ENCODE results near the gene GPATCH1.

Gene GPATCH1

DNA sequence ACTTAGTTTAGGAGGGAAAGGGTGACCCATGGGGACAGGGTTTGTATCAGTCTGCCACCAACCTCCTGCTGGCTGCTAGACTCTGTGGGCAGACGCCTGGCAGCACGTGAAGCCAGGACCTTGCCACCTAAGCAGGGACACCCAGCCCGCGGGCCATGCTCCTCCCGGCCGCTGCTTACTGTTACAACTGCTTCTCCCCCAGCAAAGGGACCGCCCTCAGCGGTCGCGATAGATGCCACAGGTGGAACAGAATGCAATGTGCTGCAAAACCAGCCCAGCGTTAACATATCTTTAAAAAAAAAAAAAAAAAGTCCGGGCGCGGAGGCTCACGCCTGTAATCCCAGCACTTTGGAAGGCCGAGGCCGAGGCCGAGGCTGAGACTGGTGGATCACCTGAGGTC, 14.4 kb upstream of the GPATCH1 start:
- no peak overlapping the region for H3K27ac ChIP-seq
- TF ChIP-seq, protein P1, sequence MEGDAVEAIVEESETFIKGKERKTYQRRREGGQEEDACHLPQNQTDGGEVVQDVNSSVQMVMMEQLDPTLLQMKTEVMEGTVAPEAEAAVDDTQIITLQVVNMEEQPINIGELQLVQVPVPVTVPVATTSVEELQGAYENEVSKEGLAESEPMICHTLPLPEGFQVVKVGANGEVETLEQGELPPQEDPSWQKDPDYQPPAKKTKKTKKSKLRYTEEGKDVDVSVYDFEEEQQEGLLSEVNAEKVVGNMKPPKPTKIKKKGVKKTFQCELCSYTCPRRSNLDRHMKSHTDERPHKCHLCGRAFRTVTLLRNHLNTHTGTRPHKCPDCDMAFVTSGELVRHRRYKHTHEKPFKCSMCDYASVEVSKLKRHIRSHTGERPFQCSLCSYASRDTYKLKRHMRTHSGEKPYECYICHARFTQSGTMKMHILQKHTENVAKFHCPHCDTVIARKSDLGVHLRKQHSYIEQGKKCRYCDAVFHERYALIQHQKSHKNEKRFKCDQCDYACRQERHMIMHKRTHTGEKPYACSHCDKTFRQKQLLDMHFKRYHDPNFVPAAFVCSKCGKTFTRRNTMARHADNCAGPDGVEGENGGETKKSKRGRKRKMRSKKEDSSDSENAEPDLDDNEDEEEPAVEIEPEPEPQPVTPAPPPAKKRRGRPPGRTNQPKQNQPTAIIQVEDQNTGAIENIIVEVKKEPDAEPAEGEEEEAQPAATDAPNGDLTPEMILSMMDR (conservative IDR thresholded peaks at IDR 0.05), result no peak

DNA sequence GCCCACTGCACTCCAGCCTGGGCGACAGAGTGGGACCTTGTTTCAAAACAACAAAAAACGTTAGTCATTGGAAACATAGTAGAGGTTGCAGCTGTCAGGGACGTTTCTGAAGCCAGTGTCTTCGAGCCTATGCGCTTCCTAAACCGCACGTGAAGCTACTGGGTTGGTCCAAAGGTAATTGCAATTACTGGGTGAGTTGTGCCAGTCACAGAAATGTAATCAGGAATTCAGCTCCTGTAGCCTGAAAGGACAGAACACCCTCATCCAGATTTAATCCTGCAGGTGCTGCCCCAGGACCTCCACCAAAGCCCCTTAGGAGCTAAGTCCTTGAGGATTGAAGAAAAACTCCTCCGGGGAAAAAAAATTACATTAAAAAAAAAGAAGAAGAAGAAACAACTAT, 13.9 kb upstream of the GPATCH1 start:
- TF ChIP-seq, protein P1 (conservative IDR thresholded peaks at IDR 0.05), result no peak
- no peak overlapping the region for H3K27ac ChIP-seq

DNA sequence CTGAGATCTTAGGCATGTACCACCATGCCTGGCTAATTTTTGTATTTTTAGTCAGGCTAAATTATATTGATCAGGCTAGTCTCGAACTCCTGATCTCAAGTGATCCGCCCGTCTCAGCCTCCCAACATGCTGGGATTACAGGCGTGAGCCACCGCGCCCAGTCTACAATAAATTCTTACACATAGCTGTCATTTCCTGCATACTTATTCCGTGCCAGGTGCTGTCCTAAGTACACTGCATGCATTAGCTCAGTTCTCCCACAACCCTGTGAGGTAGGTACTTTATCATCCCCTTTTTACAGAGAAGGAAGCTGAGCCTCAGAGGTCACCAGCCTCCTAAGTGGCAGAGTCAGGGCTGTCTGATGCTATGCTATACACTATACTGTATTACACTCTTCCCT, 9.1 kb upstream of the GPATCH1 start:
- TF ChIP-seq, protein P1 (conservative IDR thresholded peaks at IDR 0.05), result no peak
- no peak overlapping the region for H3K27ac ChIP-seq

DNA sequence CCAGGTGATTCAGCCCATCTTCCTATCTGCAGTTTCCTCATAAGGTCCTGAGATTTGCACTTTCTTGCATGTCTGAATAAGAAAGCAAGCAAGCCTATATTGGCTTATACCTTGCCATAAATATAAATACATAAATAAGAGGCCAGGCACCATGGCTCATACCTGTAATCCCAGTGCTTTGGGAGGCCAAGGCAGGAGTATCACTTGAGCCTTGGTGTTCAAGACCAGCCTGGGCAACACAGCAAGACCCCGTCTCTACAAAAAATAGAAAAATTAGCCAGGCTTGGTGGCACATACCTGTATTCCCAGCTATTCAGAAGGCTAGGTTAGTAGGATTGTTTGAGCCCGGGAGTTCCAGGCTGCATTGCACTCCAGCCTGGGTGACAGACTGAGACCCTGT, 5.5 kb upstream of the GPATCH1 start:
- H3K27ac ChIP-seq, result no peak overlapping the region
- TF ChIP-seq, protein P1 (conservative IDR thresholded peaks at IDR 0.05), result no peak

DNA sequence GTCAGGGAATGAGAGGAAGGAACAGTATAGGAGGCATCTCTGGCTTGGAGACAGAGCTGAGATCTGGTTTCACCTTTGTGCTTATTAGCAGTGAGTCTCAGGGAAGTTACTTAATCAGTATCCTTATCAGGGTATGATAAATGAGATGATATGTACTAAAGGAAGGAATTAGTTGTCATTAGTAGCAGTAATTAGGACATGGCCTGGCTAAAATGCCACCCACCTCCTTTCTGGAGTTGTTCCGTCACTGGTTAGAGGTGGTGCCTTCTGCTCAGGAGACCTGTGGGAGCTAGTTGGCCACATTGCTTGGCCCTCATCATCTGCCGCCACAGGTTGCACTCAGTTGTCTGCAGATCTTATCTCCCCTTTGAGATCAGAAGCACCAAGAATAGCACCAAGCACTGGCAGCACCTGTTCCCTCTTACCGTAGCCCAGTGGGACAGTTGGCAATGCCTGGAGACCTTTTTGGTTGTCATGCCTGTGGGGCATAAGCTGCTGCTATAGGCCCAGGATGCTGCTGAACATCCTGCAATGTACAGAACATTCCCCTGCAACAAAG, 4.7 kb downstream of the GPATCH1 start:
- H3K27ac ChIP-seq, result no peak overlapping the region
- TF ChIP-seq, protein P1 (conservative IDR thresholded peaks at IDR 0.05), result no peak

DNA sequence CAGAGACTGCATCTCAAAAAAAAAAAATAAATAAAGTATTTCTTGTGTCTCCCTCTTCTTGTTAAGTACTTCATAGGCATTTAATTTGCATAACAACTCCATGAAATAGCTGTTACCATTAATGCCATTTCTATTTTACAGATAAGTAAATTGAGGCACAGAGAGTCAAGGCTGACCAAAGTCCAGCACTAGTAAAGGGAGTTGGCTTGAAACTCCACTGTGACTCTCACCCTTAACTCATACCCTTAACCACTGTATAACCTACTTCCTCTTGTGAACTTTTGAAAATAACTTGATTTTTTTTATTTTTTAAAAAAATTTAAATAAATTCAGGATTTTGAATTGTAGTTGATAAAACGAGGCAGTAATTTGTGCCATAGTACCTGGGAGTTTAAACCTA, 6.0 kb downstream of the GPATCH1 start:
- TF ChIP-seq, protein P1 (conservative IDR thresholded peaks at IDR 0.05), result no peak

DNA sequence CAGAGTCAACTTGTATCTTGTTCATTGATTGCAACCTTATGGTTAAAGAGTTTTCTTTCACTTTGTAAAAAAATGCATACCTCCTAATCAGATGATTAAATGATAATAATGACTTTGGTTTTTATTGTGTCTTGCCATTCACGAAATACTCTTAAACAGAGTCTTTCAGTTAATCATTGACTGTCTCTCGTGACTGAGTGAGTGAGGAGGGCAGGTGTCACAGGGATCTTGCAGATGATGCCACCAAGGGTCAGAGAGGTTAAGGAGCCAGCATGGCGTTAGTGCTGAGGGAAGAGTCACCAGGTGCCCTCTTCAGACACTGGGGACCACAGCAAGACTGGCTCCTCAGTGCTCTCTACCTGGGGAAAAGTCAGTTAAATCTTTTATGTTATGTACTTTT, 8.0 kb downstream of the GPATCH1 start:
- TF ChIP-seq, protein P1 (conservative IDR thresholded peaks at IDR 0.05), result no peak
- no peak overlapping the region for H3K27ac ChIP-seq

More for the DNA sequence above, 6.0 kb downstream of the GPATCH1 start:
- no peak overlapping the region for H3K27ac ChIP-seq

All from VCaP (cell line).